ENCODE data around the gene CD207.

DNA sequence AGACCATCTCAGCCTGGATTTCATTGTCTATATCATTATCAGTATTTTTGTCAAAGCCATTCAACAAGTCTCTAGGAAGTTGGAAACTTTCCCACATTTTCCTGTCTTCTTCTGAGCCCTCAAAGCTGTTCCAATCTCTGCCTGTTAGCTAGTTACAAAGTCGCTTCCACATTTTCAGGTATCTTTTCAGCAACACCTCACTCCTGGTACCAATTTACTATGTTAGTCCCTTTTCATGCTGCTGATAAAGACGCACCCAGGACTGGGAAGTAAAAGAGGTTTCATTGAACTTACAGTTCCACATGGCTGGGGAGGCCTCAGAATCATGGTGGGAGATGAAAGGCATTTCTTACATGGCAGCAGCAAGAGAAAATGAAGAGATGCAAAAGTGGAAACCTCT lies 35.9 kb downstream of the CD207 start:
- TF ChIP-seq, protein P1, sequence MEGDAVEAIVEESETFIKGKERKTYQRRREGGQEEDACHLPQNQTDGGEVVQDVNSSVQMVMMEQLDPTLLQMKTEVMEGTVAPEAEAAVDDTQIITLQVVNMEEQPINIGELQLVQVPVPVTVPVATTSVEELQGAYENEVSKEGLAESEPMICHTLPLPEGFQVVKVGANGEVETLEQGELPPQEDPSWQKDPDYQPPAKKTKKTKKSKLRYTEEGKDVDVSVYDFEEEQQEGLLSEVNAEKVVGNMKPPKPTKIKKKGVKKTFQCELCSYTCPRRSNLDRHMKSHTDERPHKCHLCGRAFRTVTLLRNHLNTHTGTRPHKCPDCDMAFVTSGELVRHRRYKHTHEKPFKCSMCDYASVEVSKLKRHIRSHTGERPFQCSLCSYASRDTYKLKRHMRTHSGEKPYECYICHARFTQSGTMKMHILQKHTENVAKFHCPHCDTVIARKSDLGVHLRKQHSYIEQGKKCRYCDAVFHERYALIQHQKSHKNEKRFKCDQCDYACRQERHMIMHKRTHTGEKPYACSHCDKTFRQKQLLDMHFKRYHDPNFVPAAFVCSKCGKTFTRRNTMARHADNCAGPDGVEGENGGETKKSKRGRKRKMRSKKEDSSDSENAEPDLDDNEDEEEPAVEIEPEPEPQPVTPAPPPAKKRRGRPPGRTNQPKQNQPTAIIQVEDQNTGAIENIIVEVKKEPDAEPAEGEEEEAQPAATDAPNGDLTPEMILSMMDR (IDR thresholded peaks at IDR 0.05), result no peak
- TF ChIP-seq POLR2A (IDR thresholded peaks at IDR 0.05), result no peak
- TF ChIP-seq POLR2AphosphoS5 (IDR thresholded peaks at IDR 0.05), result no peak

Measured in breast epithelium (tissue), 3 donors.